Measurements from ENCODE around the gene PANX1. TPM values are rescaled to one million over a fixed set of nuclear protein-coding genes. Genes with fewer than 3 reads are reported as not detected.

PANX1 gene
- total RNA-seq, 1 experiment from 2014 or later, result 22.9 TPM

DNA sequence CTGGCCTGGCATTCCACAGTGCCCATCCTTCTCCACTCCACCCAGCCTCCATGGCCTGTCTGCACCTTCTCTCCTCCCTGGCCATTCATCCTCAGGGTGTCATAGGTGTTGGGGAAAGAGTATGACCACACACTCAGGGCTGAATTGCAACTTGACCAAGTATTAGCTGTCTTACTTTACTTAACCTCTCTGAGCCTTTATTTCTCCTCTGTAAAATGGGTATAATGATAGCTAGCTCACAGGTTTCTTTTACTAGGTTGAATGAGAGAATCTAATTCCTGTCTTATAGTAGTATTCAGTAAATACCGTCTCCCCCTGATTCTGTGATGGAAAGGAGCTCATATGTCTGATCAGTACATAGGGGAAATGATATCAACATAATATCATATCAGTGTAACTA lies 16.0 kb downstream of the PANX1 start (continued):
- TF ChIP-seq CREM (CRISPR knock-in tag; IDR thresholded peaks at IDR 0.05) (no peak), NR3C1 (CRISPR knock-in tag; conservative IDR thresholded peaks at IDR 0.05; ENCODE audit: low read depth) (no peak), GTF2I (CRISPR knock-in tag; conservative IDR thresholded peaks at IDR 0.05) (no peak)
- TF ChIP-seq, protein P1, sequence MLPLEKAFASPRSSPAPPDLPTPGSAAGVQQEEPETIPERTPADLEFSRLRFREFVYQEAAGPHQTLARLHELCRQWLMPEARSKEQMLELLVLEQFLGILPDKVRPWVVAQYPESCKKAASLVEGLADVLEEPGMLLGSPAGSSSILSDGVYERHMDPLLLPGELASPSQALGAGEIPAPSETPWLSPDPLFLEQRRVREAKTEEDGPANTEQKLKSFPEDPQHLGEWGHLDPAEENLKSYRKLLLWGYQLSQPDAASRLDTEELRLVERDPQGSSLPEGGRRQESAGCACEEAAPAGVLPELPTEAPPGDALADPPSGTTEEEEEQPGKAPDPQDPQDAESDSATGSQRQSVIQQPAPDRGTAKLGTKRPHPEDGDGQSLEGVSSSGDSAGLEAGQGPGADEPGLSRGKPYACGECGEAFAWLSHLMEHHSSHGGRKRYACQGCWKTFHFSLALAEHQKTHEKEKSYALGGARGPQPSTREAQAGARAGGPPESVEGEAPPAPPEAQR (CRISPR knock-in tag; IDR thresholded peaks at IDR 0.05), result no peak
- TF ChIP-seq, protein P2, sequence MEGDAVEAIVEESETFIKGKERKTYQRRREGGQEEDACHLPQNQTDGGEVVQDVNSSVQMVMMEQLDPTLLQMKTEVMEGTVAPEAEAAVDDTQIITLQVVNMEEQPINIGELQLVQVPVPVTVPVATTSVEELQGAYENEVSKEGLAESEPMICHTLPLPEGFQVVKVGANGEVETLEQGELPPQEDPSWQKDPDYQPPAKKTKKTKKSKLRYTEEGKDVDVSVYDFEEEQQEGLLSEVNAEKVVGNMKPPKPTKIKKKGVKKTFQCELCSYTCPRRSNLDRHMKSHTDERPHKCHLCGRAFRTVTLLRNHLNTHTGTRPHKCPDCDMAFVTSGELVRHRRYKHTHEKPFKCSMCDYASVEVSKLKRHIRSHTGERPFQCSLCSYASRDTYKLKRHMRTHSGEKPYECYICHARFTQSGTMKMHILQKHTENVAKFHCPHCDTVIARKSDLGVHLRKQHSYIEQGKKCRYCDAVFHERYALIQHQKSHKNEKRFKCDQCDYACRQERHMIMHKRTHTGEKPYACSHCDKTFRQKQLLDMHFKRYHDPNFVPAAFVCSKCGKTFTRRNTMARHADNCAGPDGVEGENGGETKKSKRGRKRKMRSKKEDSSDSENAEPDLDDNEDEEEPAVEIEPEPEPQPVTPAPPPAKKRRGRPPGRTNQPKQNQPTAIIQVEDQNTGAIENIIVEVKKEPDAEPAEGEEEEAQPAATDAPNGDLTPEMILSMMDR (IDR thresholded peaks at IDR 0.05), result no peak
- TF ChIP-seq, protein P3, sequence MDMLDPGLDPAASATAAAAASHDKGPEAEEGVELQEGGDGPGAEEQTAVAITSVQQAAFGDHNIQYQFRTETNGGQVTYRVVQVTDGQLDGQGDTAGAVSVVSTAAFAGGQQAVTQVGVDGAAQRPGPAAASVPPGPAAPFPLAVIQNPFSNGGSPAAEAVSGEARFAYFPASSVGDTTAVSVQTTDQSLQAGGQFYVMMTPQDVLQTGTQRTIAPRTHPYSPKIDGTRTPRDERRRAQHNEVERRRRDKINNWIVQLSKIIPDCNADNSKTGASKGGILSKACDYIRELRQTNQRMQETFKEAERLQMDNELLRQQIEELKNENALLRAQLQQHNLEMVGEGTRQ (CRISPR knock-in tag; IDR thresholded peaks at IDR 0.05), result no peak

GRCh38 chr11:94145431-94145830 lies 16.8 kb downstream of the PANX1 start:
- ChIA-PET POLR2A (no interaction called here), CTCF (no interaction called here)
- ATAC-seq (no peak), DNase-seq (ENCODE audit: low spot score) (no peak)
- no peaks in the 10 kb centered on the region for H3K27me3 Mint-ChIP-seq (ENCODE audit: low read depth)
- no peak overlapping the region for H3K27ac Mint-ChIP-seq
- H3K4me1 Mint-ChIP-seq, result peaks cover 75% of the 10 kb centered on the region
- no peak overlapping the region for H3K4me3 Mint-ChIP-seq
- H3K36me3 Mint-ChIP-seq, result no peaks in the 10 kb centered on the region
- TF ChIP-seq RORB (CRISPR knock-in tag; IDR thresholded peaks at IDR 0.05), result no peak
- TF ChIP-seq RELA (CRISPR knock-in tag; IDR thresholded peaks at IDR 0.05; ENCODE audit: borderline replicate concordance), result no peak
- TF ChIP-seq ARID4B (CRISPR knock-in tag; IDR thresholded peaks at IDR 0.05; ENCODE audit: borderline replicate concordance), result no peak
- TF ChIP-seq EMX1 (CRISPR knock-in tag; IDR thresholded peaks at IDR 0.05), result no peak
- TF ChIP-seq ZNF671 (CRISPR knock-in tag; IDR thresholded peaks at IDR 0.05), result no peak
- TF ChIP-seq ZNF423 (CRISPR knock-in tag; IDR thresholded peaks at IDR 0.05), result no peak
- TF ChIP-seq KAT7 (CRISPR knock-in tag; IDR thresholded peaks at IDR 0.05; ENCODE audit: borderline replicate concordance), result no peak
- no peak for TF ChIP-seq ZNF317 (CRISPR knock-in tag; IDR thresholded peaks at IDR 0.05; ENCODE audit: borderline replicate concordance, low read depth)
- TF ChIP-seq E2F5 (CRISPR knock-in tag; IDR thresholded peaks at IDR 0.05), result no peak
- no peak for TF ChIP-seq MXD4 (CRISPR knock-in tag; IDR thresholded peaks at IDR 0.05; ENCODE audit: borderline replicate concordance)
- TF ChIP-seq, protein P4, sequence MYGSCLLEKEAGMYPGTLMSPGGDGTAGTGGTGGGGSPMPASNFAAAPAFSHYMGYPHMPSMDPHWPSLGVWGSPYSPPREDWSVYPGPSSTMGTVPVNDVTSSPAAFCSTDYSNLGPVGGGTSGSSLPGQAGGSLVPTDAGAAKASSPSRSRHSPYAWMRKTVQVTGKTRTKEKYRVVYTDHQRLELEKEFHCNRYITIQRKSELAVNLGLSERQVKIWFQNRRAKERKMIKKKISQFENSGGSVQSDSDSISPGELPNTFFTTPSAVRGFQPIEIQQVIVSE (CRISPR knock-in tag; IDR thresholded peaks at IDR 0.05; ENCODE audit: borderline replicate concordance), result no peak
- TF ChIP-seq SOX15 (CRISPR knock-in tag; IDR thresholded peaks at IDR 0.05), result no peak
- TF ChIP-seq HMGA2 (CRISPR knock-in tag; IDR thresholded peaks at IDR 0.05), result no peak
- no peak for TF ChIP-seq GRHL2 (CRISPR knock-in tag; IDR thresholded peaks at IDR 0.05; ENCODE audit: insufficient replicate concordance, severe bottlenecking)
- TF ChIP-seq E2F4 (CRISPR knock-in tag; IDR thresholded peaks at IDR 0.05; ENCODE audit: borderline replicate concordance, low read depth), result no peak
- TF ChIP-seq CREB1 (CRISPR knock-in tag; IDR thresholded peaks at IDR 0.05), result no peak
- no peaks in the 10 kb centered on the region for H3K9me3 Mint-ChIP-seq

Data from WTC11 (cell line).